ENCODE measurements around the gene CD300LB.

CD300LB gene

GRCh38 chr17:74542727-74543383 is 11.6 kb upstream of the CD300LB start:
- Histone ChIP-seq H3K27ac (no peak overlapping the region), H3K36me3 (no peaks in the 10 kb centered on the region), H3K9ac (no peak overlapping the region), H3K4me3 (no peak overlapping the region), H3K9me3 (no peaks in the 10 kb centered on the region), H3K4me2 (no peak overlapping the region), H4K20me1 (no peaks in the 10 kb centered on the region), H3K4me1 (peaks cover 33% of the 10 kb centered on the region), H3K27me3 (no peaks in the 10 kb centered on the region)
- TF ChIP-seq Cebpa-rat (IDR thresholded peaks at IDR 0.05), result no peak

GRCh38 chr17:74542166-74542565 is 10.9 kb upstream of the CD300LB start:
- TF ChIP-seq Cebpa-rat (IDR thresholded peaks at IDR 0.05), result no peak
- Histone ChIP-seq H3K4me1 (peaks cover 26% of the 10 kb centered on the region), H3K9me3 (no peaks in the 10 kb centered on the region), H3K27me3 (no peaks in the 10 kb centered on the region), H4K20me1 (no peaks in the 10 kb centered on the region), H3K4me2 (no peak overlapping the region), H3K4me3 (no peak overlapping the region), H3K27ac (no peak overlapping the region), H3K36me3 (no peaks in the 10 kb centered on the region), H3K9ac (no peak overlapping the region)

- Histone ChIP-seq H3K27me3 (no peaks in the 10 kb centered on the region), H3K27ac (no peak overlapping the region), H3K4me2 (no peak overlapping the region), H3K36me3 (no peaks in the 10 kb centered on the region), H3K4me1 (peaks cover 19% of the 10 kb centered on the region), H4K20me1 (no peaks in the 10 kb centered on the region), H3K4me3 (no peak overlapping the region), H3K9ac (no peak overlapping the region), H3K9me3 (no peaks in the 10 kb centered on the region)
- no peak for TF ChIP-seq Cebpa-rat (IDR thresholded peaks at IDR 0.05)
Measured at GRCh38 chr17:74541176-74542111, 10.2 kb upstream of the CD300LB start.

GRCh38 chr17:74539281-74539820 is 8.1 kb upstream of the CD300LB start:
- no peak overlapping the region for H3K9ac ChIP-seq
- H4K20me1 ChIP-seq, result no peaks in the 10 kb centered on the region
- no peak overlapping the region for H3K4me3 ChIP-seq
- no peak overlapping the region for H3K4me2 ChIP-seq
- H3K4me1 ChIP-seq, result no peaks in the 10 kb centered on the region
- H3K9me3 ChIP-seq, result no peaks in the 10 kb centered on the region
- H3K27ac ChIP-seq, result no peak overlapping the region
- TF ChIP-seq Cebpa-rat (IDR thresholded peaks at IDR 0.05), result no peak
- no peaks in the 10 kb centered on the region for H3K27me3 ChIP-seq
- no peaks in the 10 kb centered on the region for H3K36me3 ChIP-seq

GRCh38 chr17:74536890-74537289 is 5.6 kb upstream of the CD300LB start:
- Histone ChIP-seq H3K4me3 (no peak overlapping the region), H3K36me3 (no peaks in the 10 kb centered on the region), H3K27me3 (no peaks in the 10 kb centered on the region), H3K9ac (no peak overlapping the region), H3K9me3 (no peaks in the 10 kb centered on the region), H4K20me1 (no peaks in the 10 kb centered on the region), H3K27ac (no peak overlapping the region), H3K4me2 (no peak overlapping the region), H3K4me1 (peaks cover 12% of the 10 kb centered on the region)
- TF ChIP-seq Cebpa-rat (IDR thresholded peaks at IDR 0.05), result no peak

- no peak for TF ChIP-seq Cebpa-rat (IDR thresholded peaks at IDR 0.05)
- Histone ChIP-seq H3K4me3 (no peak overlapping the region), H3K9ac (no peak overlapping the region), H3K4me2 (peak overlapping the region; percentile 53), H3K36me3 (no peaks in the 10 kb centered on the region), H3K27ac (no peak overlapping the region), H3K4me1 (peaks cover 20% of the 10 kb centered on the region), H3K27me3 (no peaks in the 10 kb centered on the region; the same call in 1 of the 2 replicates), H4K20me1 (no peaks in the 10 kb centered on the region), H3K9me3 (no peaks in the 10 kb centered on the region)
Measured at GRCh38 chr17:74532115-74532514, 840 bp upstream of the CD300LB start.

- no peak overlapping the region for H3K9ac ChIP-seq
- TF ChIP-seq Cebpa-rat (IDR thresholded peaks at IDR 0.05), result no peak
- H3K4me3 ChIP-seq, result no peak overlapping the region
- no peaks in the 10 kb centered on the region for H4K20me1 ChIP-seq
- no peak overlapping the region for H3K4me2 ChIP-seq
- H3K9me3 ChIP-seq, result no peaks in the 10 kb centered on the region
- H3K27ac ChIP-seq, result no peak overlapping the region
- H3K27me3 ChIP-seq, result no peaks in the 10 kb centered on the region; the same call in 1 of the 2 replicates
- H3K4me1 ChIP-seq, result peaks cover 20% of the 10 kb centered on the region
- no peaks in the 10 kb centered on the region for H3K36me3 ChIP-seq
Measured at GRCh38 chr17:74530831-74531150, 484 bp downstream of the CD300LB start.

GRCh38 chr17:74529243-74529642 is 2.0 kb downstream of the CD300LB start:
- no peaks in the 10 kb centered on the region for H4K20me1 ChIP-seq
- no peak overlapping the region for H3K27ac ChIP-seq
- H3K36me3 ChIP-seq, result no peaks in the 10 kb centered on the region
- H3K4me3 ChIP-seq, result no peak overlapping the region
- no peak overlapping the region for H3K9ac ChIP-seq
- no peaks in the 10 kb centered on the region; the same call in 1 of the 2 replicates for H3K27me3 ChIP-seq
- no peak for TF ChIP-seq Cebpa-rat (IDR thresholded peaks at IDR 0.05)
- peaks cover 20% of the 10 kb centered on the region for H3K4me1 ChIP-seq
- H3K9me3 ChIP-seq, result no peaks in the 10 kb centered on the region
- no peak overlapping the region for H3K4me2 ChIP-seq

GRCh38 chr17:74528491-74529199 is 2.6 kb downstream of the CD300LB start:
- H3K4me1 ChIP-seq, result peaks cover 20% of the 10 kb centered on the region
- no peaks in the 10 kb centered on the region for H3K36me3 ChIP-seq
- no peak overlapping the region for H3K9ac ChIP-seq
- H3K27ac ChIP-seq, result no peak overlapping the region
- TF ChIP-seq Cebpa-rat (IDR thresholded peaks at IDR 0.05), result peak; percentile 81
- no peaks in the 10 kb centered on the region for H3K9me3 ChIP-seq
- no peak overlapping the region for H3K4me2 ChIP-seq
- H3K4me3 ChIP-seq, result no peak overlapping the region
- H3K27me3 ChIP-seq, result no peaks in the 10 kb centered on the region; the same call in 1 of the 2 replicates
- no peaks in the 10 kb centered on the region for H4K20me1 ChIP-seq
